ENCODE measurements around the gene AARS1.

- TF ChIP-seq ZNF274 (IDR thresholded peaks at IDR 0.05; ENCODE audit: low read depth, low read length) = no peak
- TF ChIP-seq YY1 (IDR thresholded peaks at IDR 0.05; ENCODE audit: insufficient read depth, insufficient read length) = no peak
- no peak for TF ChIP-seq SUZ12 (IDR thresholded peaks at IDR 0.05; ENCODE audit: extremely low read depth, insufficient read depth, insufficient read length)
Observed at GRCh38 chr16:70250748-70251628, 38.3 kb downstream of the AARS1 start.

Data from NT2/D1 (cell line).